Right hindlimb (tissue), 1 donor: ENCODE results near the gene ABCD2.
"Not testable (repeated sequence)": the region's sequence is repeated elsewhere in the genome, so short reads cannot be mapped to it uniquely, and the experiment has no call there.

ENCODE experiments used
- DNase-seq: peaks from one replicate; pipeline ENCODE4 v3.0.0-alpha.2; 2018

ABCD2 gene

DNA sequence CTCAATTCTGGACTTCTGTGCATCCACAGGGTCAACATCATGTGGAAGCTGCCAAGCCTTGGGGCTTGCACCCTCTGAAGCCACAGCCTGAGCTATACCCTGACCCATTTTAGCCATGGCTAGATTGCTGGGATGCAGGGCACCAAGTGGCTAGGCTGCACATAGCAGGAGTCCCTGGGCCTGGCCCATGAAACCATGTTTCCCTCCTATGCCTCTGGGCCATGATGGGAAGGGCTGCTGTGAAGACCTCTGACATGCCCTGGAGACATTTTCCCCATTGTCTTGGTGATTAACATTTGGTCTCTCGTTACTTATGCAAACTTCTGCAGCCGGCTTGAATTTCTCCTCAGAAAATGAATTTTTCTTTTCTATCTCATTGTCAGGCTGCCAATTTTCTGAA is 92.6 kb downstream of the ABCD2 start:
- no peak for DNase-seq

GRCh38 chr12:39522167-39522566 is 97.4 kb downstream of the ABCD2 start:
- DNase-seq: not testable (repeated sequence)

DNA sequence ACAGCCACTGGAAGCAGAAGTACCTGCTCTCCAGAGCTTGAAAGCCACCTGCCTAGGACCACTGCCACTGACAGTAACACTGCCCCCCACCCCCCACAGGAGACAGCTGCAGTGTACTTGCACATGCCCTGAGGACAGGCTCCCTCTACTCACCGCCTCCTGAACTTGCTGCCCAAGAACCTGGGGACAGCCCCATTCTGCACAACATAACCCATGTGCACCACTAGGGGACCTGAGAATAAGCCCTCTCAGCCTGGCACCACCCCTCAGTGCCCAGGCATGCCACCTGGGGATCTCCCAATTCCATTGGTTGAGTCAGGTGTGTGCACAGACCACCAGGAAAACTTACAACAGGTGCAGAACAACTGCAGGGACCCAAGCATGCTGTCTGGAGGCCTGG is 109.6 kb downstream of the ABCD2 start:
- DNase-seq: no peak

GRCh38 chr12:39505554-39505953 is 114.0 kb downstream of the ABCD2 start:
- DNase-seq: no peak

- no peak for DNase-seq
These were observed 114.6 kb downstream of the ABCD2 start for GRCh38 chr12:39505023-39505422.

DNA sequence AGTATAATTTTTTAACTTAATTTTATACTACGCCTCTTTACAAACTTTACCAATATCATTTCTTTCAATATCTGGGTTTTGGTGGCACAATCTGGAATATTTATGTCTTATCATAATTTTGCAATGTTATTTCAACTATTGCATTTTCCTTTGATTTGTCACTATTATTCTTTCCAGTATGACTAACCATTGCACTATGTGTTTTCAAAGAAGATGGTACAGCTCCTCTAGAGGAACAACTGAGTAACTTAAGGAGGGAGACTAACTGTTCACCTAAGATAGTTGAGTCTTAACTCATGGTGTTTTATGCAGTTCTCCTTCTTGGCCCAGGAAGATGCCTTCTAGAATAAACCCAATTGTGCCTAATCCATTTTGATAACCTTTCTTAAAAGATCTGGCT is 116.2 kb downstream of the ABCD2 start:
- no peak for DNase-seq

DNA sequence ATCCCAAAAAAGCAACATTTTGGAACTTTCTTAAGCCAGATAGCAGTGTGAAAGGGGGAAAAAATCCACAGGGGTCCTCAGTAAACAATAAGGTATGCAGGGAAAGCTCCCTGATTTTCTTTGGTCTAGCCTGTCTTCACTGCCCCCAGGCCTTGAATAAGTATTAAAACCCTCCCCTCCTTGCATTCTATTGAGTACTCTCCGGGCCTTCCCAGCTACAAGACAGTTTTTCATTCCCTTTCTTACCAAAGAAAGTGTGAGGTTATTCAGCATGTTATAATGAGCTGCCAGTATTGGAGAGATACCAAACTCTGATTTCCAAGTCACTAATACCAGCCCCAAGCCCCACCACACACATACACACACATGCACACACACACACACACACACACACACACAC is 116.9 kb downstream of the ABCD2 start:
- no peak for DNase-seq
